Measurements from ENCODE around the gene NEAT1.
"Not testable (repeated sequence)": the region's sequence is repeated elsewhere in the genome, so short reads cannot be mapped to it uniquely, and the experiment has no call there.

The NEAT1 gene

DNA sequence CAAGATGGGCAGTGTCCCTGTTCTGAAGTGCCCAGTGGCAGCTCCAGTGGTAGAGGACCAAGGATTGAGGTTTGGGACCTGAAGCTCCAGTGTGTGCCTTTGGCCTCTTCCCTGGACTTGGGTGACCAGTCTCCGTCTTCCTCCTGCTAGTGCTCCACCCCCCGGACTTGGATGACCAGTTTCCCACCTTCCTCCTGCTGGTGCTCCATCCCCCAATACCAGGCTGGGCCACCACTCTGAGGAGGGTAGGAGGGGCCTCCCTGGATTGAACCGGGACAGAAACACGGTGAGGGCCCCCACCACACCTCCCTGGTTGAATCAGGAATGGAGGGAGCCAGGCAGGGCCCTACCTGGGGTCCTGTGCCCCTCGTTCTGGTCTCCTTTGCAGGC is 10.9 kb upstream of the NEAT1 start:
- DNase-seq: no peak

DNA sequence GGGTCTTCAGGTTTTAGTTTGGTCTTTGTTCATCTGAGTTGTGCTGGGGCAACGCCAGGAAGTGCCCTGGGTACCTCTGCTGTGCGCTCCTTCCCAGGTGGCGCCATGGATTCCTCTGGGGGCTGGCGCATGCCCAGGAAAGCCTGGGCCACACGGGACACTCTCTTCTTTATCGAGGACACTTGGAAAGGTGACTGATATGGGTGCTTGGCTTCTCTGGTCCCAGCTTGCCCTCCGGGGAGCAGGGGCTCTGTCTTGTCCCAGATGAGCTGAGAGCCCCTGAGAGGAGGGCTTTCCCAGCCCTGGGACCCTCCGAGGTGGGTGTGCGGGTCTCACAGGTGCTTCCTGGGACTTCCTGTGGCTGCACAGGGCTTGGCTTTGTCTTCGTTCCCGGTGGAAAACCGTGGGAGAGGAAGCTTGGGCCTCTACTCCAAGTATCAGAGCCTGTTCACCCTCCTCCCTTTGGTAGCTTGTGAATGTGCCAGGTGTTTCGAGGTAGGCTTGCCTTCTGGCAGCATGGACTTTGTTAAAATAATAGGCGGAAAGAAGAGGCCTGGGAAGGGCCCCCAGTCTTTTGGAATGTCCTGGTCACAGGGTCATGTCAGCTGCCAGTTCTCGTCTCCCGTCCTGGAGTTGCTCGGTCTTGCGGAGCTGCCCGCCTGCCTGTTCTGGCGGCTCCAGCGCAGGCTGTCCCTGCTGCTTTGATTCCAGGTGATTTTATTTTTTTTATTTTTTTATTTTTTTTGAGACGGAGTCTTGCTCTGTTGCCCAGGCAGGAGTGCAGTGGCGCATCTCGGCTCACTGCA is 10.1 kb upstream of the NEAT1 start:
- DNase-seq: no peak

DNA sequence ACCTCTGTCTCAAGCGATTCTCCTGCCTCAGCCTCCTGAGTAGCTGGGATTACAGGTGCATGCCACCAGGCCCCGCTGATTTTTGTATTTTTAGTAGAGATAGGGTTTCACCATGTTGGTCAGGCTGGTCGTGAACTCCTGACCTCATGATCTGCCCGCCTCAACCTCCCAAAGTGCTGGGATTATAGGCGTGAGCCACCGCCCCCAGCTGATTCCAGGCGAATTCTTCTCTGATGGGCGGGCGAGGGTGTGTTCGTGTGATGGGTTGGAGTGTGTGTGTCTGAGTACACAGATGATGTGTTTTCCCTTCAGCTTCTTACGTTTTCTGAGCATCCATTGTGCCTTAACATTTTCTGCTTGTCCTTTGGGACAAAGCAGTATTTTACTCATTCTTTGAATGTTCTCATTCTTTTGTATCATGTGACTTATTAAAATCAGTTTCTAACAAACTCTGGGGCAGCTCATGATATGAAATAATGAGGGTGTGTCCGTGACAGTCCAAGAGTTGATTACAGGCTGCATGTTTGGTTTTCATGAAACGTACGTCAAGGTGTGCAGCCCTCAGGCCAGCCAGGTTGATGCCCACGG is 9.4 kb upstream of the NEAT1 start:
- not testable (repeated sequence) for DNase-seq

DNA sequence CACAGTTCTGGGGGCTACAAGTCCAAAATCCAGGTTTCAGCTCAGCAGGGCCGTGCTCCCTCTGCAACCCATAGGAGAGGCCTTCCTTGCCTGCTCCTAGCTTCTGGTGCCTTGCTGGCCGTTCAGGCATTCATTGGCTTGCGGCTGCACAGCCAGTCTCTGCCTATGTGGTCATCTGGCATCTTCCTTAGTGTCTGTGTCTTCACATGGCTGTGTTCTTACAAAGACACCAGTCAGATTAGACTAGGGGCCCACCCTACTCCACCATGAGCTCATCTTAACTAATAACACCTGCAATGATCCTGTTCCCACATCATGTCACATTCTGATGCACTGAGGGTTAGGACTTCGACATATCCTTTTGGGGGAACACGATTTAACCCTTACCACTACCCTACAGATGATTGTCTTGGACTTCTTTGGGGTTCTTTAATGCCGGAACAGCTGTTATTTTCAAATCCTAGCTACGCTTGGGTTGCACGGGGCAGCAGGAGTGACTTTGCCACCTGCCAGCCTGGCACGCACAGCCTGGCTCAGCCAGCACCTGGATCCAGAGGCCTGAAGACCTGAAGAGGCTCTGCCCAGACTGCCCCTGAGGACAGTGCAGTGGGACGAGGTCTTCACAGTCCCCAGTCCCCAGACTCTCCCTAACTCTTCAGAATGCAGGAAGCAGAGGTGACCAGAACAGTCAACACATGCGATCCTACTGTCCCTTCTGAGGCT is 7.7 kb upstream of the NEAT1 start:
- no peak for DNase-seq

DNA sequence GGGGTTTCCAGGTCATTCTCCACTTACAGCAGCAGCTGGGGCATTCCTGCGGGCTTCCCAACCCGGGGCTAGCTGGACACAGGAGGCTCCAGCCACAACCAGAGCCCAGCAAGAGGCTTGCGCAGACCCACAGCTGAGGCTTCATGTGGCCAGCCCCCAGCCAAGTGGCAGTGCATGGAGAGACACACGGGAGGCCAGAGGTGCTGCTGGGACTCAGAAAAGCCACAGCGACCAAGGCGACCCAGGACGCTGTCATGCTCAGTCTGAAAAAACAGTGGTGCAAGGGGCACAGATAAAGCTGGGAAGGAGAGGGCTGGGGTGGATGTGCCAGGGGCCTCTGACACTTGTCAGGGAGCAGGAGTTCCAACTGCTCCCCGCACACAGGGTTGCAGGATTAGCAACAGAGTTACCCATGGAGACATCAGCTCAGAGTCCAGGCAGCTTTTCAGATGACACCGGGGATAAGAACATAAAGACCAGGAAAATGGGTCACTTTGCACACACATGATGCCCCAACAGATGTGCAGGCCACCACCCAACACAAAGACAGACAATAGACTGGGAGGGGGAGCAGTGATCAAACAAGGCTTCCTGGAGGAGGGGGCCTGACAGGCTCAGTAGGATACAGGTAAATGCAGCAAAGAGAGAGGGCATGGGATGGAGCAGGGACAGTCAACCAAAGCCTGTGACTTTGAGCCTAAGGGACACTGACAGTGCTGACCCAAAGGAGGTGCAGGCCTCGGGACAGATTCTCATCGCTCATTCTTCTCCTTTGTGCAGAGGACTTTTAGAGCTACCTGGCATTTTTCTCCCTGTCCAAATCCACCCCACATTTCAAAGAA is 6.9 kb upstream of the NEAT1 start:
- DNase-seq: no peak

DNA sequence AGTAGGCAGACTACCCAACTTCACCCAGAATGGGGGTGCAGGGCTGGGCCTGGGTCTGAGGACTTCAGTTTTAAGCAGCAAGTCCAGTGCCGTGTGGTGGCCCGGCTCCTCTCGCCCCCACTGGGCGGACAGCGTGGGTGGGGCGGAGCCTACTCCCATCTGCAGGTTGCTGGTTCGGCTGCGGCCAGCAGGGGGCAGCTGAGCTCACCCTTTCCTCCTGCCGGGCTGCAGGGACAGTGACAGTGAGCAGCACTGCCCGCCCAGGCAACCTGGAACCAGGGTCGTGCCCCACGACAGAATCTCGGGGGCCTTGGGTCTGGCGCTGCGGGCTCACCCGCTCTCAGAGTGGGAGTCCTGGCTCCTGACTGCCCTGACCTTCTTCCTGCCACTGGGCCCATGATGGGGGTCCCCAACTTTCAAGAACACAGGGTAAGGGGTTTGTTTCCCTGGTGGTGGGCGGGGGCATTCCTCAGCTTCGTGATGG is 6.2 kb upstream of the NEAT1 start:
- DNase-seq: peak; percentile 86

DNA sequence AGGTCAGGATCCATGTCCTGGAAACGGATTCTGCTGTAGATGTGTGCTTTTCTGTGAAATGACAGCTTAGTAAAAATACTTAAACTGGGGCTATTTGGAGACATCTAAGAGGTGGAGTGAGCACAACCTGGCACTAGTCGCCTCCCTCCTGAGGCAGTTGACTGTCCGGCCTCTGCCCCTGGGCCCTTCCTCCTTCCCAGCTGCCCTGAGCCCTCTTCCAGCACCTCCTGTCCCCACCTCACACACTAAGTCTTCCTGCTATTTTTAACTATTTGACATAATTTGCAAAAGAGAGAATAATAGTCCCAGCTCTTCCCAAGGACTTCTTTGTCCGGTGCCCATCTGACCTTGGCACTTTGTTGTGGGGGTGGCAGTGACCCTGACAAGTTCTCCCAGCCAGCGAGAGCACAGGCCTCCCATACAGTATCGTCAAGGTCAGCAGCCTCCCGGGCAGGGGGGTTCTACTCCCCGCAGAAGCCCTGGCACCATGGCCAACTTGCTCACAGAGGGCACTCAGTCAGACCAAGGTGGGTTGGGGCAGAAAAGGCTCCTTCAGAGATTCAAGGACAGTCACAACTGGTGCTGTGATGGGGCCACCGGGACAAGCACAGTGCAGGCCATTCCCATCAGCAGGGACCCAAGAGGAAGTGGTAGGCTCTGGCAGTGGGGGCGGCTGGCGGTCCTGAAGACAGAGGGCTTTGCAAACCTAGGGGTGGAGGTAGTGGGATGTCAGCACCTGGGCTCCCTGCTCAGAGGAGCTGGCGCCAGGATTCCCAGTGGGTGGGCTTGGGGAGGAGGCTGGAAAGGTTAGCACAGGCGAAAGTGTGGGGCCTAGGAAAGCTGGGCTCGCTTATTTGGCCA is 5.5 kb upstream of the NEAT1 start:
- no peak for DNase-seq

DNA sequence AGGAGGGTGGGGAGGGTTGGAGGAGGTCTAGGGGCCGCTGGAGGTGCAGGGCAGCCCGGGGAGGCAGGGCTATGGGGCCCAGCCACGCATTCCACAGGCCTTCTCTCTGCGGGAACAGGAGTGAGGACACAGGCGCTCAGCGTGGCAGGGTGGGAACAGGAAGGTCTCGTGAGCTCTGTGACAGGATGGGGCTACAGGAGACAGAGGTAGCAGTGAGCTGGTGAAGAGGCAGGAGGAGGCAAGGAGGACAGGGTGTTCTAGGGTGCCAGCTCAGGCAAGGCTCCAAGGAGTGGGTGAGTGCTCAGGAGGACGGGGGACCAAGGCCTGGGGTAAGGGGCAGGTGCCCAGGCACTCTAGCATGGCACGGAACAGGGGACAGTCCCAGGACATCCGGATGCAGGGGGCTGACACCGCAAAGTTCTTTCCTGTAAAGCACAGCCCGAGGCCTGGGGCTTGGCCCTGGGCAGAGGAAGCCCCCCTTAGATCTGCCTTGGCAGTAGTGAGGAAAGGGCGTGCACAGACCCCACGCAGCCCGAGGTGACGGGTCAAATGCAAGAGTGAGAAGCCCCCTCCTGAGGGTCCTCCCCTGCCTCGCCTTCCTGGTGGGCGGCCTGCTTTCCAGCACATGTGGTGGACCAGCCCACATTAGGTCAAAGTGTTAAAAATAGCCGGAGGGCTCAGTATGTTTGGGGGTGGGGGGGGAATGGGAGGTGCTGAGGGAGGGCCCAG is 4.7 kb upstream of the NEAT1 start:
- no peak for DNase-seq

DNA sequence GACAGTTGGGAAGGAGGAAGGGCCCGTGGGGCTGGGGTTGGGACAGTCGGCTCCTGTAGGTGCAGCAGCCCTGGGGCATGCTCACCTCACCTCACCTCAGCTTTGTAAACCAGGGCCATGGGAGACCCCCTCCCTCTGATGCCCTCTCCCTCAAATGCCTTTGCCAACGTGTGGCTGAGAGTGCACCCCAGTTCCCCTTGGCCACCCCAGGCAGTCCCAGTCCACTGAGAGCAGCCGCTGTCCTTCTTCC is 4.2 kb upstream of the NEAT1 start:
- no peak for DNase-seq

DNA sequence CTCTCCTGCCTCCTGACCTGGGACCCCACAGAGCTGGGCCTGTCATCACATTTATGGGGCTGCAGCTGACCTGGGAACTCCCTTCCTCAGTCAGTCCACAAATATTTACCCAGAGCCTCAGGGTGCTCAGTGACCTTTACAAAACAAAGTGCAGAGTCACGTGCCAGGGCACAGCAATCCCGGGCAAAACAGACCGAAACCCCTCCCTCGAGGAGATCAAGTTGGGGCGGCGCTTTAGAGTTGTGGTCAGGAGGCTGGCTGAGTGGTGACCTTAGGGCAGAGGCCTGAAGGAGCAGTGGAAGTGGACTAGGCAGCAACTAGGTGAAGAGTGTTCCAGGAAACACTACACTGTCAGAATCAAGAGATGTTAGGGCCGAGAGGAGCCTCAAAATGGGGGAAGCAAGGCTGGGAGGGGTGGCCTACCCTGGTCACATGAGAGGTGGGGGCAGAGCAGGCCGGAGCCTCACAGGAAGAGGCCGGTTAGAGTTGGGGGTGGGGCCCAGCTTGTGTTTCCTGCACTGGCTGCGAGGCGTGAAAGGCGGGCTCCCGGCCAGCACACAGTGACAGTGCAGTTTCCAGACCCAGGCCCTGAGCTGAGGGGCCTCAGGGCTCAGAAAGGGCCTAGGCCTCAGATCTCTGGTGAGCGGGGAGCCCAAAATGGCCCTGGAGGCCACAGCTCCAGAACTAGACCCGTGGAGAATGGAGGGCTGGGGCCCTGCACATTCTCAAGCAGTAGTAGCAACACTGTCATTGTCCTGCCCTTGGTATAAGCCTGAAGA is 3.7 kb upstream of the NEAT1 start:
- DNase-seq: peak; percentile 85

DNA sequence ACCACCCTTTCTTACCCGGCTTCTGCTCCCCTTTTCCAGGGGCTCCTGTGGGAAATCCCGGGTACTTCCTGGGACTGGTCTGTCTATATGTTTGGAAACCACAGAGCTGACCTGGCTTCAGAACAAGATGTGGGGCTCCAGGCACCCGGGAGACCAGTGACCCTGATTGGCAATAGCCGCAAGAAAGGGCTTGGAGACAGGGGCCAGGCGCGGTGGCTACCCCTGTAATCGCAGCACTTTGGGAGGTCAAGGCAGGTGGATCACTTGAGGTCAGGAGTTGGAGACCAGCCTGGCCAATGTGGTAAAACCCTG is 3.2 kb upstream of the NEAT1 start:
- no peak for DNase-seq

DNA sequence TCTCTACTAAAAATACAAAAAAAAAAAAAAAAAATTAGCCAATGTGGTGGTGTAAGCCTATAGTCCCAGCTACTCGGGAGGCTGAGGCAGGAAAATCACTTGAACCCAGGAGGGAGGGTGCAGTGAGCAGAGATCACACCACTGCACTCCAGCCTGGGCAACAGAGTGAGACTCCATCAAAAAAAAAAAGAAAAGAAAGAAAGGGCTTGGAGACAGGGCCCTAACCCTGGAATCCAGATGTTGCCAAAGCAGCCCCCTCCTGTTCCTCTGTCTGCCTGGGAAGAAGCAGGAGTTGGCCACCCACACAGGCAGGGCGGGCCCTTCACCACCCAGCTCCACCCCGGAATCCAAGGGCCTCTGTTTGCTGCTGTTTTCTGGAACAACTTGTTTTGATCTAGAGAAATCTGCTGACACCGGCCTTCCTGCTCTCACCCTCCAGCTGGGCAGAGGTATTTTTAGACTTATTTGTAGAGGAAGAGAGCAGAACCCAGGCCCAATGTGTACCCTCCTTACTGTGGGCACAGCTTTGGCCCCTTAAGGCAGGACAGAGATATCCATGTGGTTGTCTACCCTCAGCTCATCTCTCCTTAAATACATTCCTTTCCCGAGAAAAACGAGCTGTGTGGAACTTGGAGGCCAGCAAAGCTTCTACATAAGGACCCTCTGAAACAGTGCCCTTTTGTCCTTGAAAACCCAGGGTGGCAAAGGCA is 2.7 kb upstream of the NEAT1 start:
- DNase-seq: peak; percentile 51

DNA sequence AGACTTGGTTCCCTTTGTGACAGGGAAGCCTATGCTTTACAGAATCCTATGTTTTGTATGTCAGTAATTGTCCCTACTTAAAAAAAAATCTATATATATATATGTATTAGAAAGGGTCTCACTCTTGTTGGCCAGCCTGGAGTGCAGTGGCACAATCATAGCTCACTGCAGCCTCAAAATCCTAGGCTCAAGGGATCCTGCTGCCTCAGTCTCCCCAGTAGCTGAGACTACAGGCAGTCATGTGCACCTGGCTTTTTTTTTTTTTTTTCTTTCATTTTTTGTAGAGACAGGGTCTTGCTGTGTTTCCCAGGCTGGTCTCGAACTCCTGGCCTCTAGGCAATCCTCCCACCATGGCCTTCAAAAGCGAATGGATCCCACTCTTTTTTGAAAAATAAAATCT is 2.1 kb upstream of the NEAT1 start:
- DNase-seq: no peak

DNA sequence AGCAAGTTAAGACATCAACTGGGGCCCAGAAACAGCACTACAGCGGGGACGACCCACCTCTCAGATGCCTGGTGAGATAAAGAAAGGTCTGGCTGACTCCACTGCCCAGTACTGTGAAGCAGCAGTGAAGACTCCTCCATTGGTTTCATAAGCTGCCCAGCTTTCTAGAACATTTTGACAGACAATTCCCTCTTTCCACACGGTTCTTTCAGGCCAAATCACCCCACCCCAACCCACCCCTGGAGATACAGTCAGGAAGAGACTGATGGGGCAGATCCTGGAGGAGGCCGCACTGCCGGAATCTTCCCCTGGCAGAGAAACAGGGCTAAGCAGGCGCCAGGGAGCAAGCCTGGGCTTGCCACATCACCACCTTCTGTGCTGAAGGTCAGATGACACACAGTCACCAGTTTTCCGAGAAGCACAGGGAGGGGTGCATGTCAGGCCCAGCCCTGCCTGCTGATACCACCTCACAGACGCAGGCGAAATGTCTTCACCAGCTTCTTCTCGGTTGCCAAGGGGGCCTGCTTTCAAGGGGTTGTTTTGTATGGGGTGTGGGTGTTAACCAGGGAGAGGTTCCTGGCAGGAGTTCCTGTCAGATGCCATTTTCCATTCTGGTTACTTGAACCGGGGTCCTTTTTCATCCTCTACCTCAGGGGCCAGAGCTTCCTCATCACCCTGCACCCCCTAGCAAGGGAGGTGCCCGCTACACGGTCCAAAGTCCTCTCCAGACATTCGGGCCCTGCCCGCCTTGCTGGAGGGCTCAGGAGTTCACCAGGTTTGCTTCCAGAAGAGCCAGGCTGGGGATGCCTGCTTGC is 1.4 kb upstream of the NEAT1 start:
- peak; percentile 43 for DNase-seq

DNA sequence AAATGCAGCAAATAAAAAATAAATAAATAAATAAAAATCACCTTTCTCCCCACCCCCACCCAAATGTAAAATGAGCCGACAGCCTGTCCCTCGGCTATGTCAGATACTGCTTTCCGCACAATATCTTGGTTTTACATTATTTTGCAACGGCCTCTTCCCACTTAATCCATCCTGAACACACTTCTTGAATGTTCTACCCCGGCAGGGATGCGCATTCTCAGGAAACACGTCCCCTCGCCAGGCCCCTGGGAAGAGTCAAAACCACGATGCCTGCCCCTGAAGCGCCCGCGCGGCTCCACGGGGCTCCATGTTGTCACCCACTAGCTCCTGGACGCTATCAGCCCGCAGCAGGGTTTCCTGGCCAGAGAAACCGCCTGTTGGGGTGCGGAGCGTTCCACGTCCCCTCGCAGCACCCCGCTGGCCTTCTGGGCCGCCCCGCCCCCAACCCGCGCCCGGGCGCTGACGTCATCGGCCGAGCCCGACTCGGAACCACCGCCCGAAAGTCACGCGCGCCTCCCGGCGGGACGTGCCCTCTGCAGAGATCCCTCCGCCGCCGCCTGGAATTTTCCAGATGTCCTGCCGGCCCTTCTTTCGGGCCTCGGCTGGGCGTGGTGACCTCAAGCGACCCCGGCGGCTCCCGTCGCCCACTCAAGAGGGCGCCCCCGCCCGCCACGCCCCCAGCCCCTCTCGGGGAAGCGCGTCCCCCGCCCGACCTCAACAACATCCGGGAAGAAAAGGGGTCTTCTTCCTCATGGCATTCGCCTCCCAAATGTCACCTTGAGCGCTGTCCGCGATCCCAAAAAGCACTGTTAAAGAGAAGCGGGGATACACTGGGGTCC is 585 bp upstream of the NEAT1 start:
- peak; percentile 91 for DNase-seq

DNA sequence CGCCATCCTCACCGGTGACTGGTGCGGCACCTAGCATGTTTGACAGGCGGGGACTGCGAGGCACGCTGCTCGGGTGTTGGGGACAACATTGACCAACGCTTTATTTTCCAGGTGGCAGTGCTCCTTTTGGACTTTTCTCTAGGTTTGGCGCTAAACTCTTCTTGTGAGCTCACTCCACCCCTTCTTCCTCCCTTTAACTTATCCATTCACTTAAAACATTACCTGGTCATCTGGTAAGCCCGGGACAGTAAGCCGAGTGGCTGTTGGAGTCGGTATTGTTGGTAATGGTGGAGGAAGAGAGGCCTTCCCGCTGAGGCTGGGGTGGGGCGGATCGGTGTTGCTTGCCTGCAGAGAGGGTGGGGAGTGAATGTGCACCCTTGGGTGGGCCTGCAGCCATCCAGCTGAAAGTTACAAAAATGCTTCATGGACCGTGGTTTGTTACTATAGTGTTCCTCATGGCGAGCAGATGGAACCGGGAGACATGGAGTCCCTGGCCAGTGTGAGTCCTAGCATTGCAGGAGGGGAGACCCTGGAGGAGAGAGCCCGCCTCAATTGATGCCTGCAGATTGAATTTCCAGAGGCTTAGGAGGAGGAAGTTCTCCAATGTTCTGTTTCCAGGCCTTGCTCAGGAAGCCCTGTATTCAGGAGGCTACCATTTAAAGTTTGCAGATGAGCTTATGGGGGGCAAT is 1.1 kb downstream of the NEAT1 start:
- DNase-seq: no peak

DNA sequence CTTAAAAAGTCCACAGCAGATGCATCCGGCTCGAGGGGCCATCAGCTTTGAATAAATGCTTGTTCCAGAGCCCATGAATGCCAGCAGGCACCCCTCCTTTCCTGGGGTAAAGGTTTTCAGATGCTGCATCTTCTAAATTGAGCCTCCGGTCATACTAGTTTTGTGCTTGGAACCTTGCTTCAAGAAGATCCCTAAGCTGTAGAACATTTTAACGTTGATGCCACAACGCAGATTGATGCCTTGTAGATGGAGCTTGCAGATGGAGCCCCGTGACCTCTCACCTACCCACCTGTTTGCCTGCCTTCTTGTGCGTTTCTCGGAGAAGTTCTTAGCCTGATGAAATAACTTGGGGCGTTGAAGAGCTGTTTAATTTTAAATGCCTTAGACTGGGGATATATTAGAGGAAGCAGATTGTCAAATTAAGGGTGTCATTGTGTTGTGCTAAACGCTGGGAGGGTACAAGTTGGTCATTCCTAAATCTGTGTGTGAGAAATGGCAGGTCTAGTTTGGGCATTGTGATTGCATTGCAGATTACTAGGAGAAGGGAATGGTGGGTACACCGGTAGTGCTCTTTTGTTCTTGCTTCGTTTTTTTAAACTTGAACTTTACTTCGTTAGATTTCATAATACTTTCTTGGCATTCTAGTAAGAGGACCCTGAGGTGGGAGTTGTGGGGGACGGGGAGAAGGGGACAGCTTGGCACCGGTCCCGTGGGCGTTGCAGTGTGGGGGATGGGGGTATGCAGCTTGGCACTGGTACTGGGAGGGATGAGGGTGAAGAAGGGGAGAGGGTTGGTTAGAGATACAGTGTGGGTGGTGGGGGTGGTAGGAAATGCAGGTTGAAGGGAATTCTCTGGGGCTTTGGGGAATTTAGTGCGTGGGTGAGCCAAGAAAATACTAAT is 1.9 kb downstream of the NEAT1 start:
- DNase-seq: peak; percentile 46
